Stimulated activated CD8-positive, alpha-beta memory T cell treated with anti-CD3 and anti-CD28 coated beads, Interleukin-15, amount 100 ng/mL, for 4 hours (primary cell): ENCODE measurements around the gene EPN2.

Source experiments
- DNase-seq, 2 donors: peaks; one replicate each; pipeline ENCODE4 v3.0.0-alpha.2; 2020; ENCODE audit warnings: low read depth in 2 of 2

The EPN2 gene

DNA sequence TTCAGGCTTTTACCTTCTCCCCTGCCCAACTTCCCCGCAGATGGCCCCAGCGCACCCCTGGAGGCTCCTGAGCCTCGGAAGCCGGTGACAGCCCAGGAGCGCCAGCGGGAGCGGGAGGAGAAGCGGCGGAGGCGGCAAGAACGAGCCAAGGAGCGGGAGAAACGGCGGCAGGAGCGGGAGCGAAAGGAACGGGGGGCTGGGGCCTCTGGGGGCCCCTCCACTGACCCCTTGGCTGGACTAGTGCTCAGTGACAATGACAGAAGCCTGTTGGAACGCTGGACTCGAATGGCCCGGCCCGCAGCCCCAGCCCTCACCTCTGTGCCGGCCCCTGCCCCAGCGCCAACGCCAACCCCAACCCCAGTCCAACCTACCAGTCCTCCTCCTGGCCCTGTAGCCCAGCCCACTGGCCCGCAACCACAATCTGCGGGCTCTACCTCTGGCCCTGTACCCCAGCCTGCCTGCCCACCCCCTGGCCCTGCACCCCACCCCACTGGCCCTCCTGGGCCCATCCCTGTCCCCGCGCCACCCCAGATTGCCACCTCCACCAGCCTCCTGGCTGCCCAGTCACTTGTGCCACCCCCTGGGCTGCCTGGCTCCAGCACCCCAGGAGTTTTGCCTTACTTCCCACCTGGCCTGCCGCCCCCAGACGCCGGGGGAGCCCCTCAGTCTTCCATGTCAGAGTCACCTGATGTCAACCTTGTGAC, 144.7 kb downstream of the EPN2 start:
- no peak for DNase-seq

DNA sequence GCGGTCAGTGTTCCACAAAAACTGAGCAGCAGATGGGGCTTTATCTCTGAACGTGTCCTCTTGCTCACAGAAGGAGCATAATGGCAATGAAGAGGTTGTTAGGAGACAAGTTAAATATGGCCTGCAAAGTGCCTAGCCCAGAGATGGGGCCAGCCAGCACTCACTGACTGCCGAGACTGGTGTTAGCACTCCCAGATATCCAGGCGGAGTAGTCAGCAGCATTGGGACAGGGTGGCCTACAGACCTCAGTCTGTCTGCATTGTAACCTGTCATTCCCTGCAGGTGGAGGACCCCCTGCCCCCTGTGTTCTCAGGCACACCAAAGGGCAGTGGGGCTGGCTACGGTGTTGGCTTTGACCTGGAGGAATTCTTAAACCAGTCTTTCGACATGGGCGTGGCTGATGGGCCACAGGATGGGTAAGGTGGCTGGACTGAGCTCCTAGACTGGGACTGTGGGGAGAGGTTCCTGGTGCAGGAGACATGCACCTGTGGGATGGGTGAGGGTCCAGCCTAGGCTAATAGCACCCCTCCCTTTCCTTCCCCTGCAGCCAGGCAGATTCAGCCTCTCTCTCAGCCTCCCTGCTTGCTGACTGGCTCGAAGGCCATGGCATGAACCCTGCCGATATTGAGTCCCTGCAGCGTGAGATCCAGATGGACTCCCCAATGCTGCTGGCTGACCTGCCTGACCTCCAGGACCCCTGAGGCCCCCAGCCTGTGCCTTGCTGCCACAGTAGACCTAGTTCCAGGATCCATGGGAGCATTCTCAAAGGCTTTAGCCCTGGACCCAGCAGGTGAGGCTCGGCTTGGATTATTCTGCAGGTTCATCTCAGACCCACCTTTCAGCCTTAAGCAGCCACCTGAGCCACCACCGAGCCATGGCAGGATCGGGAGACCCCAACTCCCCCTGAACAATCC, 145.6 kb downstream of the EPN2 start:
- no peak for DNase-seq

DNA sequence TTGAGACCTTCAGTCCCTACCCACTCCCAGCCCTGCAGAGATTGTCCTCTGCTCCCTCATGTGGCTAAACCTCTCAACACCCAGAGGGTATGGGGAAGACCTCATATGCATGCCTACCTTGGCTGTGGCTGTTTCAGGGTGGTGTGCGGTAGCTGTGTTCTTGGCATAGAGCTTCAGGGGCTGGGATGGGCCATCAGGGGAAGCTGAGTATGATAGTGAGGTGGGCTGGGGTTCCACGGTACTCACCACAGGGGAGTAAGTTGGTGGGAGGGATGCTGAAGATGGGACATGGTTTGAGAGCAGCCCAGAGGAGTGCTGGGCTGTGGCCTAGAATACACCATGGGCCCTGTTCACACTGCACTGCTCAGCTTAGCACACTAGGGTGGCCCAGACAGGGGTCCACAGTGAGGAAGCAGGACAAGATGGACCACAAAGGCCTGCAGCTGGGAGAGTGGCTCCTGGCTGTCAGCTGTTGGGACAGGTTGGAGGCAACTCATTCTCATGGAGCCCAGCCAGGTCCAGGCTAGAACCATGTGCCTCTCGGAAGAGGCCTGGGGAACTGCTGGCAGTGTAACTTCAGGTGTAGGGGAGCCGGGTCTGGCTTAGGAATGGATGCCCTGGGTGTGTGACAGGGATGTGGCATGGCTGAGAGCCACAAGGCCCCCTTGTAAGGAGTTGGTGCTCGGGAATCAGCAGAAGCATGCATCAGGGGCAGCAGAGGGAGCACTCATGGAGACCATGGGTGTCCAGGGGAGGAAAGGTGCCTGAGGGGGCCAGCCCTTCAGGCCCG, 146.7 kb downstream of the EPN2 start:
- no peak for DNase-seq

DNA sequence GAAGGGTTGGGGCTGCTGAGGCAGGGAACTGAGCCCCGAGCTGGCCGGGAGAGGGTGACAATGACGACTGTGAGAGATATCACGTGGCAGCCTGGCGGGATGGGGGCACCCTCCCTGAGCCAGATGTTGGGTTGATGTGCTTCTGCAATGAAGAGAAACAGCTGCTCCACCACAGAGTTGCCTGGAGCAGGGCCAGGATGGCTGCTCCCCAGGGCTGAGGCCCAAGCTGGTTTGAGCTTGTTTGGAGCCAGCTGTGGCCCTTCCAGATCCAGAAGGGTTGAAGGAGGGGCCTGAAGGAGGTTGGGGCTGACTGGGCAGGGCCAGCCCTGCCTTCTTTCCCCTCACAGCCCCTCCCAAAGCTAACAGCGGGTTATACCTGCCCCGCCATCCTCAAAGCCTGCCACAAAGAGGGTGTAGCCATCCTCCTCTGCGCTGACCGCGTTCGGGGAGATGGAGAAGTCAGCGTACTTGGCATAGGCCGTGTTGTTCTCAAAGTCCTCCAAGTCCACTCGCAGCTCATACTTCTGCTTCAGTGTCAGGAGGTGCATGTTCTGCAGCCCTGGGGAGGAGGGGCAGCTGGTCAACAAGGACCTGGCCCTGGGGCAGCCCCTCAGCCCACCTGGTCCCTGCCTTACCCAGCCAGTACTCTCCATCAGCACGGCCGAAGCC, 147.7 kb downstream of the EPN2 start:
- DNase-seq = no peak

DNA sequence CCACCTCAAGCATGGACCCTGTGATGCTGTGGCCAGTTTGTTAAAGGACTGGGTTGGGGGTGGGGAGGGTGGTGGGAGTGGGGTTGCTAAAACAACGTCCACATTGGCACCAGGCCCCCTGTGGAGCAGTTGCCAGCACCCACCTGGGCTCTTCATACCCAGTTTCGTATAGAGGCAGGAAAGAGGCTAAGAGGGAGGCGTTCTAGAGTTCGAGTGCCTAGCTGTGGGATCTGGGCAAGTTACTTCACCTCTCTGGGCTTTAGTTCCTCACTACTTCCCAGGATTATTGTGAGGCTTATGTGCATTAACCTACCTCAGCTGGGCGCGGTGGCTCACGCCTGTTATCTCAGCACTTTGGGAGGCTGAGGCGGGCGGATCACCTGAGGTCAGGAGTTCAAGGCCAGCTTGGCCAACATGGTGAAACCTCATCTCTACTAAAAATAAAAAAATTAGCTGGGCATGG, 148.4 kb downstream of the EPN2 start:
- no peak for DNase-seq
